AG10803 (cell line): Measurements from ENCODE around the gene KLHL5.

Experiments
- DNase-seq: peaks from one replicate; pipeline ENCODE4 v3.0.0; 2010; ENCODE audit warnings: low read depth
- H3K4me3 ChIP-seq: 2 replicates; pipeline ENCODE4 v1.5.1; 2011; ENCODE audit warnings: mild to moderate bottlenecking, low read length, control low read depth
- TF ChIP-seq, protein P1 (sequence below): conservative IDR thresholded peaks from 2 replicates; pipeline ENCODE4 v1.5.1; 2011; ENCODE audit warnings: mild to moderate bottlenecking, low read length, control low read depth, inconsistent platforms

The KLHL5 gene

DNA sequence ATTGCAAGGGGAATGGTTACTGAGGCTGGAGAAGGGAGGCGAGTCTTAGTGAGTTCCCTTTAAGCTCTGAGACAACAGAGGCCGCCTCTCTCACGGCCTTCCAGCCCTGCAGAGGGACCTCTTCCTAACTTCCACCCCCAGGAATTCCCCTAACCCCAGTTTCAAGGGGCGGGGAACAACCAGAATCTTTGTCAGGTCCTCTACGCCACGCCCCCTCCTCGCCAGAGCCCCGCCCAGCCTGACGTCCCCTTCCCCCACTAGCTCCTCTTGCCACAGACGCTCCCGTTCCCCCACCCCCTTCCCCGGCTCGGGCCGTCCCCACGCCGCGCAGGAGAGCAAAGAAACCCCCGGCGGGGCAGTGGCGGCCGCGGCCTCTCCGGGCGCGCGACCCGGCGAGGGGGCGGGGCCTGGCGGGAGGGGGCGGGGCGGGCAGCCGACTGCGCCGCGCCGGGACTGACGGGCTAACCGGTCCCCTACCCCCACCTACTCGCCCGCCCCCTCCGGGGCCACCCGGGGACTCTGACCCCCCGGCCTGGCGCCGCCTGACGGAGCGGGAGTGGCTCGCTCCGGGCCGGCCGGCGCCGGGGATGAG, 17.6 kb upstream of the KLHL5 start:
- H3K4me3 ChIP-seq: peak overlapping the region; percentile 69

GRCh38 chr4:39044956-39045826, 16.8 kb upstream of the KLHL5 start:
- TF ChIP-seq, protein P1, sequence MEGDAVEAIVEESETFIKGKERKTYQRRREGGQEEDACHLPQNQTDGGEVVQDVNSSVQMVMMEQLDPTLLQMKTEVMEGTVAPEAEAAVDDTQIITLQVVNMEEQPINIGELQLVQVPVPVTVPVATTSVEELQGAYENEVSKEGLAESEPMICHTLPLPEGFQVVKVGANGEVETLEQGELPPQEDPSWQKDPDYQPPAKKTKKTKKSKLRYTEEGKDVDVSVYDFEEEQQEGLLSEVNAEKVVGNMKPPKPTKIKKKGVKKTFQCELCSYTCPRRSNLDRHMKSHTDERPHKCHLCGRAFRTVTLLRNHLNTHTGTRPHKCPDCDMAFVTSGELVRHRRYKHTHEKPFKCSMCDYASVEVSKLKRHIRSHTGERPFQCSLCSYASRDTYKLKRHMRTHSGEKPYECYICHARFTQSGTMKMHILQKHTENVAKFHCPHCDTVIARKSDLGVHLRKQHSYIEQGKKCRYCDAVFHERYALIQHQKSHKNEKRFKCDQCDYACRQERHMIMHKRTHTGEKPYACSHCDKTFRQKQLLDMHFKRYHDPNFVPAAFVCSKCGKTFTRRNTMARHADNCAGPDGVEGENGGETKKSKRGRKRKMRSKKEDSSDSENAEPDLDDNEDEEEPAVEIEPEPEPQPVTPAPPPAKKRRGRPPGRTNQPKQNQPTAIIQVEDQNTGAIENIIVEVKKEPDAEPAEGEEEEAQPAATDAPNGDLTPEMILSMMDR: no peak
- H3K4me3 ChIP-seq: peak overlapping the region; percentile 69
- peak; percentile 23 for DNase-seq

More for the DNA sequence above, 17.6 kb upstream of the KLHL5 start:
- TF ChIP-seq, protein P1: peak; percentile 20; the same call in 1 of the 2 replicates
- DNase-seq: peak; percentile 84

- TF ChIP-seq, protein P1: 0 out of 2 replicates have a peak, but pooled peaks have one; percentile 10
- DNase-seq: peak; percentile 26
- H3K4me3 ChIP-seq: peak overlapping the region; percentile 69
Measured at GRCh38 chr4:39045827-39046221, 16.2 kb upstream of the KLHL5 start.

- peak overlapping the region; percentile 69 for H3K4me3 ChIP-seq
- TF ChIP-seq, protein P1: no peak
- no peak for DNase-seq
Measured at GRCh38 chr4:39046249-39046648, 15.8 kb upstream of the KLHL5 start.

GRCh38 chr4:39047681-39048080, 14.4 kb upstream of the KLHL5 start:
- DNase-seq: no peak
- H3K4me3 ChIP-seq: no peak overlapping the region
- TF ChIP-seq, protein P1: no peak

- no peak for DNase-seq
- H3K4me3 ChIP-seq: no peak overlapping the region
- TF ChIP-seq, protein P1: no peak
Measured at GRCh38 chr4:39048311-39048710, 13.7 kb upstream of the KLHL5 start.
